CD4-positive, CD25-positive, alpha-beta regulatory T cell (primary cell): Measurements from ENCODE around the gene UBE2N. TPM values are rescaled to one million over a fixed set of nuclear protein-coding genes. Genes with fewer than 3 reads are reported as not detected.

Source experiments
- ATAC-seq, 2 donors: fragments of 150-1000 bp; cut with Tn5 transposase; one replicate each; pipeline ENCODE4 v1.10.0; 2021; ENCODE audit warnings: low read depth in 2 of 2, moderate number of reproducible peaks in 2 of 2, moderate library complexity in 1 of 2
- DNase-seq, 3 donors: peaks; one replicate each; pipeline versions ENCODE4 v3.0.0 to v3.0.0-alpha.2; 2012 to 2022; ENCODE audit warnings: mixed read lengths in 1 of 3
- H3K27ac ChIP-seq: one replicate; pipeline ENCODE4 v1.7.0; 2013; ENCODE audit warnings: mild to moderate bottlenecking, low read length; ENCODE audit not compliant: insufficient read depth, poor library complexity, severe bottlenecking
- H3K27me3 ChIP-seq: one replicate; pipeline ENCODE4 v1.7.0; 2013; ENCODE audit warnings: low read length; ENCODE audit not compliant: control insufficient read depth, insufficient read depth
- H3K36me3 ChIP-seq: one replicate; pipeline ENCODE4 v1.7.0; 2013; ENCODE audit warnings: mild to moderate bottlenecking, low read length, moderate library complexity; ENCODE audit not compliant: control insufficient read depth, insufficient read depth
- H3K4me1 ChIP-seq: 2 replicates; pipeline ENCODE4 v1.7.0; 2013; ENCODE audit warnings: mild to moderate bottlenecking, low read length; ENCODE audit not compliant: insufficient read depth, control insufficient read depth, poor library complexity, severe bottlenecking
- H3K4me3 ChIP-seq: one replicate; pipeline ENCODE4 v1.7.0; 2013; ENCODE audit warnings: low read depth, mild to moderate bottlenecking, low read length, moderate library complexity
- H3K9me3 ChIP-seq, 2 experiments: 1 replicate in 1 of 2; 2 replicates in 1 of 2; pipeline ENCODE4 v1.7.0; 2013; ENCODE audit warnings: low read length in 2 of 2, mild to moderate bottlenecking in 1 of 2, moderate library complexity in 1 of 2; ENCODE audit not compliant: control insufficient read depth in 2 of 2
- H3K27ac Mint-ChIP-seq, 3 donors: one replicate each; pipeline ENCODE4 v1.8.0; 2020 to 2022; ENCODE audit warnings: mild to moderate bottlenecking in 3 of 3, mixed read lengths in 3 of 3, moderate library complexity in 2 of 3
- H3K27me3 Mint-ChIP-seq: one replicate; pipeline ENCODE4 v1.8.0; 2022; ENCODE audit warnings: mild to moderate bottlenecking, mixed read lengths
- H3K36me3 Mint-ChIP-seq: one replicate; pipeline ENCODE4 v1.8.0; 2020; ENCODE audit warnings: mixed read lengths
- H3K4me1 Mint-ChIP-seq, 4 donors: one replicate each; pipeline ENCODE4 v1.8.0; 2020 to 2022; ENCODE audit warnings: mixed read lengths in 4 of 4, mild to moderate bottlenecking in 1 of 4
- H3K4me3 Mint-ChIP-seq, 4 donors: one replicate each; pipeline ENCODE4 v1.8.0; 2020 to 2022; ENCODE audit warnings: mild to moderate bottlenecking in 4 of 4, mixed read lengths in 4 of 4, moderate library complexity in 3 of 4
- H3K9me3 Mint-ChIP-seq, 7 donors: one replicate each; pipeline ENCODE4 v1.8.0; 2020 to 2022; ENCODE audit warnings: mixed read lengths in 7 of 7, mild to moderate bottlenecking in 3 of 7, moderate library complexity in 2 of 7
- polyA plus RNA-seq, 4 donors: library from polyadenylated mRNA; unstranded; fragments of 300-500 nt; fragmentation: Illumina TruSeq; gene quantifications; one replicate each; pipeline ENCODE4 v1.2.3, GENCODE V29; 2021
- total RNA-seq: library from RNA; stranded (reverse); gene quantifications from one replicate; pipeline ENCODE4 v1.2.3, GENCODE V29; 2022

The UBE2N gene
- total and polyA plus RNA-seq, 5 donors from 2014 or later: 116 to 314 (median 230) TPM

GRCh38 chr12:93456077-93456476, 14.3 kb upstream of the UBE2N start:
- Histone ChIP-seq H3K27me3 (no peaks in the 10 kb centered on the region), H3K4me1 (no peaks in the 10 kb centered on the region), H3K36me3 (no peaks in the 10 kb centered on the region), H3K4me3 (no peak overlapping the region), H3K9me3 (no peaks in the 10 kb centered on the region), H3K27ac (no peak overlapping the region)
- ATAC-seq (no peak), DNase-seq (no peak)
- Mint-ChIP-seq H3K27me3 (peaks cover 8% of the 10 kb centered on the region), H3K9me3 (peaks cover 0 to 1% (median 0%) of the 10 kb centered on the region in 7 donors), H3K4me3 (no peak overlapping the region), H3K27ac (no peak overlapping the region), H3K36me3 (no peaks in the 10 kb centered on the region), H3K4me1 (peaks cover 0 to 3% (median 0%) of the 10 kb centered on the region in 4 donors)

GRCh38 chr12:93453633-93454032, 11.9 kb upstream of the UBE2N start:
- Mint-ChIP-seq H3K27me3 (peaks cover 14% of the 10 kb centered on the region), H3K36me3 (no peaks in the 10 kb centered on the region), H3K27ac (no peak overlapping the region), H3K4me3 (no peak overlapping the region), H3K4me1 (peaks cover 6 to 14% (median 9%) of the 10 kb centered on the region in 4 donors), H3K9me3 (peaks cover 0 to 1% (median 0%) of the 10 kb centered on the region in 7 donors)
- peaks cover 10% of the 10 kb centered on the region for H3K4me1 ChIP-seq
- H3K27me3 ChIP-seq: no peaks in the 10 kb centered on the region
- DNase-seq: no peak
- ATAC-seq: no peak
- no peak overlapping the region for H3K4me3 ChIP-seq
- H3K27ac ChIP-seq: no peak overlapping the region
- no peaks in the 10 kb centered on the region for H3K36me3 ChIP-seq
- H3K9me3 ChIP-seq: no peaks in the 10 kb centered on the region

GRCh38 chr12:93451423-93452158, 9.8 kb upstream of the UBE2N start:
- Histone ChIP-seq H3K27me3 (no peaks in the 10 kb centered on the region), H3K9me3 (no peaks in the 10 kb centered on the region), H3K4me3 (no peak overlapping the region), H3K36me3 (no peaks in the 10 kb centered on the region), H3K27ac (no peak overlapping the region), H3K4me1 (peaks cover 26% of the 10 kb centered on the region)
- Mint-ChIP-seq H3K36me3 (no peaks in the 10 kb centered on the region), H3K9me3 (peaks cover 0 to 1% (median 0%) of the 10 kb centered on the region in 7 donors), H3K27me3 (peaks cover 14% of the 10 kb centered on the region), H3K4me3 (no peak overlapping the region), H3K27ac (peak overlapping the region in 1 of 3 donors; percentile 60), H3K4me1 (peaks cover 16 to 28% (median 22%) of the 10 kb centered on the region in 4 donors)
- no peak for ATAC-seq
- DNase-seq: no peak

- Histone ChIP-seq H3K36me3 (no peaks in the 10 kb centered on the region), H3K4me3 (no peak overlapping the region), H3K4me1 (peaks cover 26% of the 10 kb centered on the region), H3K27me3 (no peaks in the 10 kb centered on the region), H3K9me3 (no peaks in the 10 kb centered on the region), H3K27ac (peak overlapping the region; percentile 79)
- Mint-ChIP-seq H3K27me3 (peaks cover 8% of the 10 kb centered on the region), H3K27ac (peak overlapping the region; percentile 90 to 93 (median 91)), H3K4me3 (peak overlapping the region; percentile 23 to 79 (median 69)), H3K36me3 (no peaks in the 10 kb centered on the region), H3K9me3 (no peaks in the 10 kb centered on the region), H3K4me1 (peaks cover 16 to 28% (median 22%) of the 10 kb centered on the region in 4 donors)
- ATAC-seq: no peak
- DNase-seq: peak in 1 of 3 donors; percentile 33
Observed at GRCh38 chr12:93449277-93449676, 7.5 kb upstream of the UBE2N start.

- H3K4me3 ChIP-seq: no peak overlapping the region
- Mint-ChIP-seq H3K27me3 (peaks cover 8% of the 10 kb centered on the region), H3K36me3 (no peaks in the 10 kb centered on the region), H3K4me1 (peaks cover 16 to 28% (median 22%) of the 10 kb centered on the region in 4 donors), H3K27ac (peak overlapping the region; percentile 90 to 93 (median 91)), H3K4me3 (peak overlapping the region; percentile 23 to 79 (median 69)), H3K9me3 (no peaks in the 10 kb centered on the region)
- ATAC-seq (no peak), DNase-seq (peak in 1 of 3 donors; percentile 37)
- no peaks in the 10 kb centered on the region for H3K9me3 ChIP-seq
- H3K36me3 ChIP-seq: no peaks in the 10 kb centered on the region
- H3K4me1 ChIP-seq: peaks cover 26% of the 10 kb centered on the region
- peak overlapping the region; percentile 79 for H3K27ac ChIP-seq
- no peaks in the 10 kb centered on the region for H3K27me3 ChIP-seq
Observed at GRCh38 chr12:93448796-93449195, 7.0 kb upstream of the UBE2N start.

GRCh38 chr12:93447555-93448290, 6.0 kb upstream of the UBE2N start:
- Histone ChIP-seq H3K27me3 (no peaks in the 10 kb centered on the region), H3K4me3 (peak overlapping the region; percentile 69), H3K27ac (peak overlapping the region; percentile 79), H3K36me3 (no peaks in the 10 kb centered on the region), H3K9me3 (no peaks in the 10 kb centered on the region), H3K4me1 (peaks cover 28% of the 10 kb centered on the region)
- Mint-ChIP-seq H3K27me3 (peaks cover 8% of the 10 kb centered on the region), H3K9me3 (no peaks in the 10 kb centered on the region), H3K4me1 (peaks cover 17 to 32% (median 25%) of the 10 kb centered on the region in 4 donors), H3K4me3 (peak overlapping the region; percentile 41 to 72 (median 71)), H3K36me3 (no peaks in the 10 kb centered on the region), H3K27ac (peak overlapping the region; percentile 93 to 97 (median 97))
- ATAC-seq (peak; percentile 80 to 82), DNase-seq (peak in 2 of 3 donors; percentile 69 to 77)

GRCh38 chr12:93443576-93443975, 1.8 kb upstream of the UBE2N start:
- Mint-ChIP-seq H3K4me1 (peaks cover 33 to 53% (median 42%) of the 10 kb centered on the region in 4 donors), H3K27ac (peak overlapping the region in 2 of 3 donors; percentile 99 to 100), H3K36me3 (no peaks in the 10 kb centered on the region), H3K27me3 (no peaks in the 10 kb centered on the region), H3K9me3 (no peaks in the 10 kb centered on the region), H3K4me3 (peak overlapping the region in 3 of 4 donors; percentile 93 to 98 (median 94))
- Histone ChIP-seq H3K4me1 (peaks cover 49% of the 10 kb centered on the region), H3K27ac (no peak overlapping the region), H3K9me3 (no peaks in the 10 kb centered on the region), H3K36me3 (no peaks in the 10 kb centered on the region), H3K4me3 (no peak overlapping the region), H3K27me3 (no peaks in the 10 kb centered on the region)
- ATAC-seq (no peak), DNase-seq (no peak)
